Transverse colon (tissue), 4 donors: Measurements from ENCODE around the gene LTK. TPM values are rescaled to one million over a fixed set of nuclear protein-coding genes. Genes with fewer than 3 reads are reported as not detected.
A peak's percentile ranks its signal among the peaks of the same experiment; 100 is the strongest.

Source experiments
- DNase-seq: peaks from one replicate; pipeline ENCODE4 v3.0.0-alpha.2; 2019
- H3K27ac ChIP-seq, 4 donors: fragments of 200-600 bp; sonication (generic); 2 replicates each; pipeline ENCODE4 v1.5.1; 2016 to 2018; ENCODE audit warnings: inconsistent platforms in 4 of 4
- H3K27me3 ChIP-seq: fragments of 200-600 bp; sonication (generic); 2 replicates; pipeline ENCODE4 v1.5.1; 2017; ENCODE audit warnings: inconsistent platforms
- H3K36me3 ChIP-seq, 4 donors: fragments of 200-600 bp; sonication (generic); 2 replicates each; pipeline ENCODE4 v1.5.1; 2017 to 2019; ENCODE audit warnings: inconsistent platforms in 4 of 4
- H3K4me1 ChIP-seq, 4 donors: fragments of 200-600 bp; sonication (generic); 2 replicates each; pipeline ENCODE4 v1.5.1; 2017 to 2020; ENCODE audit warnings: inconsistent platforms in 4 of 4
- H3K4me3 ChIP-seq, 4 donors: fragments of 200-600 bp; sonication (generic); 1 replicate in 1 of 4; 2 replicates in 3 of 4; pipeline versions ENCODE4 v1.5.1 to v1.6.1; 2017 to 2019; ENCODE audit warnings: inconsistent platforms in 4 of 4
- H3K9me3 ChIP-seq, 2 donors: fragments of 200-600 bp; sonication (generic); 2 replicates each; pipeline ENCODE4 v1.5.1; 2017 to 2019; ENCODE audit warnings: inconsistent platforms in 2 of 2
- CTCF ChIP-seq, 5 experiments: fragments of 200-600 bp in 3 of 5; fragments of 450-650 bp in 2 of 5; sonication (generic) in 3 of 5; IDR thresholded peaks; 1 replicate in 2 of 5; 2 replicates in 3 of 5; pipeline ENCODE4 v1.5.1; 2016 to 2017; ENCODE audit warnings: antibody characterized with exemption in 5 of 5, inconsistent platforms in 3 of 5, mild to moderate bottlenecking in 2 of 5, moderate library complexity in 1 of 5
- EP300 ChIP-seq: sonication (generic); formaldehyde crosslinking; IDR thresholded peaks from one replicate; pipeline ENCODE4 v1.6.1; 2017; ENCODE audit warnings: antibody characterized with exemption, low read depth
- POLR2A ChIP-seq: fragments of 450-650 bp; IDR thresholded peaks from one replicate; pipeline ENCODE4 v1.6.1; 2016; ENCODE audit warnings: antibody characterized with exemption, mild to moderate bottlenecking, moderate library complexity
- POLR2AphosphoS5 ChIP-seq, 3 donors: sonication (generic); formaldehyde crosslinking; IDR thresholded peaks; one replicate each; pipeline ENCODE4 v1.6.1; 2016; ENCODE audit warnings: antibody characterized with exemption in 3 of 3
- WGBS, 2 donors: methylation state at CpG; one replicate each; pipeline ENCODE4 v1.1.5; 2018; ENCODE audit warnings: low coverage in 1 of 2; 5-methylcytosine and 5-hydroxymethylcytosine counted together
- in situ Hi-C, 4 donors: fragments of 200-750 bp; cut with MboI; loops; one replicate each; pipeline versions ENCODE4 v1.15.0 to v1.15.1; 2017; ENCODE audit warnings: low sequenced_read_pairs in 3 of 4, low pct_ligation_motif_present in 1 of 4, low pct_unique_long_range_greater_than_20kb in 1 of 4
- intact Hi-C: fragments of 100-400 bp; cut with DNase I; formaldehyde crosslinking; loops from one replicate; pipeline ENCODE4 v1.15.1; 2023; ENCODE audit warnings: low total_unique reads
- total RNA-seq, 4 donors: library from RNA; depleted of rRNA; stranded (reverse); fragments of >200 nt; gene quantifications; one replicate each; pipeline ENCODE4 v1.1.0, GENCODE V29; 2016

Gene LTK
- total RNA-seq, 4 donors from 2014 or later = 0.40 to 15.0 (median 11.6) TPM

GRCh38 chr15:41544650-41545015, 31.0 kb upstream of the LTK start:
- DNase-seq = peak; percentile 31
- in situ Hi-C loops = loop anchor here in 1 of 4 donors (25.0 kb wide), 1 partner anchor 107 kb away; no protein-coding TSS in a partner anchor
- TF ChIP-seq EP300 = no peak
- TF ChIP-seq POLR2AphosphoS5 (IDR thresholded peaks at IDR 0.05) = no peak
- TF ChIP-seq POLR2A = no peak
- no peak for TF ChIP-seq CTCF (IDR thresholded peaks at IDR 0.05)
- Histone ChIP-seq H3K4me3 (peak overlapping the region in 3 of 4 donors; percentile 77 to 97 (median 84)), H3K27ac (peak overlapping the region; percentile 76 to 83 (median 80)), H3K36me3 (no peaks in the 10 kb centered on the region), H3K4me1 (peaks cover 0 to 6% (median 5%) of the 10 kb centered on the region in 4 donors), H3K27me3 (no peaks in the 10 kb centered on the region), H3K9me3 (no peaks in the 10 kb centered on the region)
- WGBS, 2 donors = 37 to 78% methylated on average over 2 to 15 of the region's 15 CpGs
- intact Hi-C loops = no loop called here

- H3K4me1 ChIP-seq = peaks cover 0 to 6% (median 5%) of the 10 kb centered on the region in 4 donors
- peak overlapping the region; percentile 63 to 97 (median 80) for H3K4me3 ChIP-seq
- peak overlapping the region; percentile 76 to 83 (median 80) for H3K27ac ChIP-seq
- no peaks in the 10 kb centered on the region for H3K36me3 ChIP-seq
- in situ Hi-C loops = loop anchor here in 1 of 4 donors (25.0 kb wide), 1 partner anchor 106 kb away; no protein-coding TSS in a partner anchor
- TF ChIP-seq CTCF (IDR thresholded peaks at IDR 0.05) = no peak
- TF ChIP-seq EP300 = no peak
- no peak for TF ChIP-seq POLR2AphosphoS5 (IDR thresholded peaks at IDR 0.05)
- TF ChIP-seq POLR2A = no peak
- intact Hi-C loops = no loop called here
- no peak for DNase-seq
- H3K9me3 ChIP-seq = no peaks in the 10 kb centered on the region
- 7 to 8% methylated on average over 8 of the region's 8 CpGs for WGBS, 2 donors
- H3K27me3 ChIP-seq = no peaks in the 10 kb centered on the region
Measured at GRCh38 chr15:41543521-41543870, 29.9 kb upstream of the LTK start.

- in situ Hi-C loops = loop anchor here in 1 of 4 donors (25.0 kb wide), 1 partner anchor 100 kb away; no protein-coding TSS in a partner anchor
- Histone ChIP-seq H3K9me3 (no peaks in the 10 kb centered on the region), H3K27ac (no peak overlapping the region), H3K4me1 (no peaks in the 10 kb centered on the region), H3K27me3 (no peaks in the 10 kb centered on the region), H3K4me3 (no peak overlapping the region), H3K36me3 (peaks cover 0 to 28% (median 13%) of the 10 kb centered on the region in 4 donors)
- no peak for TF ChIP-seq CTCF (IDR thresholded peaks at IDR 0.05)
- no peak for TF ChIP-seq POLR2A
- no peak for TF ChIP-seq EP300
- TF ChIP-seq POLR2AphosphoS5 (IDR thresholded peaks at IDR 0.05) = no peak
- 91% methylated on average over 11 of the region's 11 CpGs; no CpG with 5 or more reads in 1 of the 2 donors for WGBS, 2 donors
- intact Hi-C loops = no loop called here
- DNase-seq = no peak
Measured at GRCh38 chr15:41536866-41537265, 23.2 kb upstream of the LTK start.

GRCh38 chr15:41535544-41535943, 21.9 kb upstream of the LTK start:
- TF ChIP-seq POLR2A (no peak), CTCF (IDR thresholded peaks at IDR 0.05) (no peak), POLR2AphosphoS5 (IDR thresholded peaks at IDR 0.05) (no peak), EP300 (no peak)
- Histone ChIP-seq H3K27me3 (no peaks in the 10 kb centered on the region), H3K36me3 (peaks cover 0 to 33% (median 13%) of the 10 kb centered on the region in 4 donors), H3K9me3 (no peaks in the 10 kb centered on the region), H3K4me3 (no peak overlapping the region), H3K4me1 (no peaks in the 10 kb centered on the region), H3K27ac (no peak overlapping the region)
- 100% methylated on average over 1 of the region's 1 CpG; no CpG with 5 or more reads in 1 of the 2 donors for WGBS, 2 donors
- intact Hi-C loops = no loop called here
- in situ Hi-C loops = loop anchor here in 1 of 4 donors (25.0 kb wide), 1 partner anchor 98 kb away; no protein-coding TSS in a partner anchor
- DNase-seq = no peak
